HEK293 (cell line): ENCODE measurements around the gene MPEG1.

ENCODE experiments used
- CTCF ChIA-PET: fragments of 350-600 bp; formaldehyde crosslinking; extraction: SDS; loops from one replicate; lab custom pipeline; 2021; ENCODE audit warnings: antibody characterized with exemption; lab: Yijun Ruan, JAX
- POLR2A ChIA-PET: fragments of 300-600 bp; formaldehyde crosslinking; extraction: SDS; loops from one replicate; lab custom pipeline; 2020; ENCODE audit warnings: antibody characterized with exemption, inconsistent platforms; lab: Yijun Ruan, JAX
- H3K27ac ChIP-seq: fragments of 200-500 bp; sonication (Bioruptor generic); 2 replicates; pipeline ENCODE4 v1.5.1; 2014; ENCODE audit warnings: low read depth, low read length, control low read depth, inconsistent platforms; ENCODE audit errors: extremely low read depth
- H3K36me3 ChIP-seq, 2 experiments: fragments of 200-500 bp in 1 of 2; sonication (Bioruptor generic) in 1 of 2; 1 replicate in 1 of 2; 2 replicates in 1 of 2; pipeline ENCODE4 v1.5.1; 2014 to 2017; ENCODE audit warnings: inconsistent platforms in 2 of 2, low read length in 2 of 2; ENCODE audit not compliant: control insufficient read depth in 2 of 2, insufficient read depth in 1 of 2
- H3K4me1 ChIP-seq: fragments of 200-500 bp; sonication (Bioruptor generic); 2 replicates; pipeline ENCODE4 v1.5.1; 2014; ENCODE audit warnings: mild to moderate bottlenecking, low read length, inconsistent platforms; ENCODE audit not compliant: control insufficient read depth, insufficient read depth
- H3K4me3 ChIP-seq: 2 replicates; pipeline ENCODE4 v1.5.1; 2011; ENCODE audit warnings: low read depth, mild to moderate bottlenecking, control low read depth, low read length, moderate library complexity
- H3K9me3 ChIP-seq: fragments of 200-500 bp; sonication (Bioruptor generic); 2 replicates; pipeline ENCODE4 v1.5.1; 2014; ENCODE audit warnings: low read depth, low read length, inconsistent platforms; ENCODE audit not compliant: control insufficient read depth, insufficient read depth
- EGR2 ChIP-seq: fragments of 450-650 bp; formaldehyde crosslinking; IDR thresholded peaks from 2 replicates; pipeline ENCODE4 v1.5.1; 2016; ENCODE audit warnings: low read depth, missing biosample characterization, missing genetic modification characterization
- GFI1B ChIP-seq: fragments of 450-650 bp; formaldehyde crosslinking; IDR thresholded peaks from 2 replicates; pipeline ENCODE4 v1.5.1; 2016; ENCODE audit warnings: missing biosample characterization, missing genetic modification characterization
- GLIS1 ChIP-seq: fragments of 450-650 bp; formaldehyde crosslinking; IDR thresholded peaks from 2 replicates; pipeline ENCODE4 v1.5.1; 2016; ENCODE audit warnings: missing biosample characterization, missing genetic modification characterization
- MEIS1 ChIP-seq: sonication (generic); formaldehyde crosslinking; IDR thresholded peaks from 2 replicates; pipeline ENCODE4 v1.8.1; 2022; ENCODE audit warnings: missing genetic modification reagents, mild to moderate bottlenecking, borderline replicate concordance
- REST ChIP-seq: fragments of 450-650 bp; formaldehyde crosslinking; IDR thresholded peaks from 2 replicates; pipeline ENCODE4 v1.5.1; 2016; ENCODE audit warnings: missing biosample characterization, missing genetic modification characterization
- SETDB1 ChIP-seq: IDR thresholded peaks from one replicate; pipeline ENCODE4 v1.6.1; 2017; ENCODE audit warnings: mild to moderate bottlenecking, low read length, moderate library complexity, mixed read lengths; ENCODE audit not compliant: insufficient read length
- SP2 ChIP-seq: fragments of 450-650 bp; formaldehyde crosslinking; IDR thresholded peaks from 2 replicates; pipeline ENCODE4 v1.5.1; 2016; ENCODE audit warnings: missing biosample characterization, missing genetic modification characterization
- ZBTB26 ChIP-seq: fragments of 450-650 bp; formaldehyde crosslinking; optimal IDR thresholded peaks from 2 replicates; pipeline ENCODE3; 2016; ENCODE audit warnings: missing biosample characterization, mild to moderate bottlenecking, missing genetic modification characterization
- ZBTB7A ChIP-seq: fragments of 450-650 bp; formaldehyde crosslinking; IDR thresholded peaks from 2 replicates; pipeline ENCODE4 v1.5.1; 2016; ENCODE audit warnings: low read depth, missing biosample characterization, missing genetic modification characterization
- ZNF114 ChIP-seq: fragments of 450-650 bp; formaldehyde crosslinking; IDR thresholded peaks from 2 replicates; pipeline ENCODE4 v1.5.0; 2017; ENCODE audit warnings: missing biosample characterization, missing genetic modification characterization
- ZNF121 ChIP-seq: fragments of 450-650 bp; formaldehyde crosslinking; IDR thresholded peaks from 2 replicates; pipeline ENCODE4 v1.5.1; 2016; ENCODE audit warnings: missing biosample characterization, missing genetic modification characterization
- ZNF16 ChIP-seq: fragments of 450-650 bp; formaldehyde crosslinking; IDR thresholded peaks from 2 replicates; pipeline ENCODE4 v1.5.1; 2016; ENCODE audit warnings: low read depth, missing biosample characterization, missing genetic modification characterization
- ZNF175 ChIP-seq: fragments of 450-650 bp; formaldehyde crosslinking; IDR thresholded peaks from 2 replicates; pipeline ENCODE4 v1.5.1; 2016; ENCODE audit warnings: missing biosample characterization, missing genetic modification characterization
- ZNF274 ChIP-seq, 2 experiments: fragments of 200-500 bp in 1 of 2; fragments of 450-650 bp in 1 of 2; sonication (Bioruptor generic) in 1 of 2; formaldehyde crosslinking in 1 of 2; IDR thresholded peaks; 2 replicates each; pipeline versions ENCODE4 v1.5.1 to v1.6.1; 2014 to 2016; ENCODE audit warnings: borderline replicate concordance in 1 of 2, inconsistent platforms in 1 of 2, low read length in 1 of 2, missing biosample characterization in 1 of 2, missing genetic modification characterization in 1 of 2
- ZNF423 ChIP-seq: fragments of 450-650 bp; formaldehyde crosslinking; IDR thresholded peaks from 2 replicates; pipeline ENCODE4 v1.5.1; 2016; ENCODE audit warnings: missing biosample characterization, missing genetic modification characterization
- ZNF510 ChIP-seq: fragments of 450-650 bp; formaldehyde crosslinking; IDR thresholded peaks from 2 replicates; pipeline ENCODE4 v1.5.1; 2018; ENCODE audit warnings: mild to moderate bottlenecking, missing genetic modification characterization, missing biosample characterization; ENCODE audit not compliant: insufficient replicate concordance
- ZNF521 ChIP-seq: fragments of 450-650 bp; formaldehyde crosslinking; IDR thresholded peaks from 2 replicates; pipeline ENCODE4 v1.5.1; 2017; ENCODE audit warnings: missing biosample characterization, mild to moderate bottlenecking, missing genetic modification characterization
- ZNF530 ChIP-seq: fragments of 450-650 bp; formaldehyde crosslinking; IDR thresholded peaks from 2 replicates; pipeline ENCODE4 v1.5.1; 2016; ENCODE audit warnings: low read depth, missing biosample characterization, missing genetic modification characterization
- ZNF664 ChIP-seq: fragments of 450-650 bp; formaldehyde crosslinking; IDR thresholded peaks from 2 replicates; pipeline ENCODE4 v1.5.1; 2016; ENCODE audit warnings: missing biosample characterization, missing genetic modification characterization
- ZNF777 ChIP-seq: fragments of 450-650 bp; formaldehyde crosslinking; IDR thresholded peaks from 2 replicates; pipeline ENCODE4 v1.5.1; 2017; ENCODE audit warnings: missing biosample characterization, missing genetic modification characterization, borderline replicate concordance
- ZNF837 ChIP-seq: fragments of 450-650 bp; formaldehyde crosslinking; IDR thresholded peaks from 2 replicates; pipeline ENCODE4 v1.5.1; 2016; ENCODE audit warnings: missing biosample characterization, missing genetic modification characterization
- ZSCAN23 ChIP-seq: fragments of 450-650 bp; formaldehyde crosslinking; IDR thresholded peaks from 2 replicates; pipeline ENCODE4 v1.5.1; 2016; ENCODE audit warnings: missing biosample characterization, missing genetic modification characterization
- TF ChIP-seq, protein P1 (sequence below): fragments of 450-650 bp; formaldehyde crosslinking; IDR thresholded peaks from 2 replicates; pipeline ENCODE4 v1.5.1; 2016; ENCODE audit warnings: missing biosample characterization, missing genetic modification characterization

Gene MPEG1

GRCh38 chr11:59226396-59226795 is 13.7 kb upstream of the MPEG1 start:
- H3K9me3 ChIP-seq, result no peaks in the 10 kb centered on the region
- H3K36me3 ChIP-seq, result no peaks in the 10 kb centered on the region
- TF ChIP-seq ZNF175 (tag by site-specific recombination) (no peak), ZNF423 (tag by site-specific recombination) (no peak), ZNF664 (no peak), ZNF510 (tag by site-specific recombination) (no peak), ZNF274 (IDR thresholded peaks at IDR 0.05; ENCODE audit: low read length) (no peak), ZNF274 (tag by site-specific recombination; IDR thresholded peaks at IDR 0.05; ENCODE audit: borderline replicate concordance) (no peak), ZBTB26 (tag by site-specific recombination) (no peak), GFI1B (tag by site-specific recombination) (no peak), ZNF114 (tag by site-specific recombination) (no peak), SP2 (tag by site-specific recombination) (no peak), ZNF777 (tag by site-specific recombination) (no peak), ZNF16 (tag by site-specific recombination) (no peak), ZNF837 (tag by site-specific recombination) (no peak), ZNF521 (no peak), GLIS1 (tag by site-specific recombination) (no peak), ZNF121 (tag by site-specific recombination) (no peak), MEIS1 (no peak), ZSCAN23 (no peak), EGR2 (tag by site-specific recombination) (no peak)
- TF ChIP-seq, protein P1, sequence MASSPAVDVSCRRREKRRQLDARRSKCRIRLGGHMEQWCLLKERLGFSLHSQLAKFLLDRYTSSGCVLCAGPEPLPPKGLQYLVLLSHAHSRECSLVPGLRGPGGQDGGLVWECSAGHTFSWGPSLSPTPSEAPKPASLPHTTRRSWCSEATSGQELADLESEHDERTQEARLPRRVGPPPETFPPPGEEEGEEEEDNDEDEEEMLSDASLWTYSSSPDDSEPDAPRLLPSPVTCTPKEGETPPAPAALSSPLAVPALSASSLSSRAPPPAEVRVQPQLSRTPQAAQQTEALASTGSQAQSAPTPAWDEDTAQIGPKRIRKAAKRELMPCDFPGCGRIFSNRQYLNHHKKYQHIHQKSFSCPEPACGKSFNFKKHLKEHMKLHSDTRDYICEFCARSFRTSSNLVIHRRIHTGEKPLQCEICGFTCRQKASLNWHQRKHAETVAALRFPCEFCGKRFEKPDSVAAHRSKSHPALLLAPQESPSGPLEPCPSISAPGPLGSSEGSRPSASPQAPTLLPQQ, result no peak
- no peak overlapping the region for H3K4me3 ChIP-seq
- POLR2A ChIA-PET, result no interaction called here
- no peaks in the 10 kb centered on the region for H3K4me1 ChIP-seq
- CTCF ChIA-PET, result interaction anchor here (0.6 kb wide), 1 partner anchor 203 kb away, joined by 4 read pairs; no protein-coding TSS in a partner anchor
- H3K27ac ChIP-seq, result no peak overlapping the region

GRCh38 chr11:59225017-59225416 is 12.3 kb upstream of the MPEG1 start:
- CTCF ChIA-PET, result interaction anchor here (1.4 kb wide), 1 partner anchor 14 kb away, joined by 3 read pairs; no protein-coding TSS in a partner anchor
- H3K36me3 ChIP-seq, result no peaks in the 10 kb centered on the region
- H3K9me3 ChIP-seq, result no peaks in the 10 kb centered on the region
- TF ChIP-seq ZNF530 (tag by site-specific recombination), result no peak
- no peak for TF ChIP-seq REST (tag by site-specific recombination)
- no peak for TF ChIP-seq ZNF423 (tag by site-specific recombination)
- TF ChIP-seq SETDB1, result no peak
- no peak for TF ChIP-seq MEIS1
- TF ChIP-seq ZBTB7A (tag by site-specific recombination), result no peak
- no peak overlapping the region for H3K27ac ChIP-seq
- H3K4me3 ChIP-seq, result no peak overlapping the region
- POLR2A ChIA-PET, result no interaction called here
- H3K4me1 ChIP-seq, result no peaks in the 10 kb centered on the region
